HG03039 (cell line): ENCODE data around the gene FRYL.
"Not testable (repeated sequence)": the region's sequence is repeated elsewhere in the genome, so short reads cannot be mapped to it uniquely, and the experiment has no call there.

Experiments
- ATAC-seq: cut with Tn5 transposase; IDR thresholded peaks from one replicate; pipeline ENCODE4 v1.9.1; 2021; ENCODE audit warnings: mild to moderate bottlenecking, moderate library complexity; ENCODE audit not compliant: unreplicated experiment

FRYL gene

DNA sequence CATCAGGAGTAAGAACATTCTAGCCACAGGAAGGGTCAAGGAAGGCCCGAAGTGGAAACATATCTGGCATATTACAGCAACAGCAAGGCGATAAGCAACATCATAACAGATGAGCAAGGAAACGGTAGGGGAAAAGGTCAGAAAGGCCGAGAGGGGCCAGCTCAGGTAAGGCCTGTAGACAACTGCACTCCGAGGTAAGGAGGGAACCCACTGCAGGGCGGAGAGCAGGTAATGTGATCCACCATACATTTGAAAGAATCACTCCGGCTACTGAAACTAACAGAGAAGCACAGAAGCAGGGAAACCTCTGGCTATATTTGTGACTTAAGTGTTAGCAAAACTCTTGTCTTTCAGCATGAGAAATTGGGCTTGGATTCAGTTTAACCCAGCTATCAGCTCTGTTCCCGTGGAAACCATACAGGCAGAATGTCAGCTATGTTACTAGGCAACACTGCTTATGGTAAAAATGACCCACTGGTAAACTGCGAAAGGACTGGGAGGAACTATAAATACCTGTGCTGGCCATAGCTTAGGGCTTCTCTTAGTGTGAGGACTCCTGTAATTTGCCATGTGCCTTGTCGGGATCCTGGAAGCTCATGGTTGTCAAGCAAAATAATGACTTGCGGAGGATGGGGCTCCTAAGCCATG is 31.0 kb downstream of the FRYL start:
- ATAC-seq: no peak

DNA sequence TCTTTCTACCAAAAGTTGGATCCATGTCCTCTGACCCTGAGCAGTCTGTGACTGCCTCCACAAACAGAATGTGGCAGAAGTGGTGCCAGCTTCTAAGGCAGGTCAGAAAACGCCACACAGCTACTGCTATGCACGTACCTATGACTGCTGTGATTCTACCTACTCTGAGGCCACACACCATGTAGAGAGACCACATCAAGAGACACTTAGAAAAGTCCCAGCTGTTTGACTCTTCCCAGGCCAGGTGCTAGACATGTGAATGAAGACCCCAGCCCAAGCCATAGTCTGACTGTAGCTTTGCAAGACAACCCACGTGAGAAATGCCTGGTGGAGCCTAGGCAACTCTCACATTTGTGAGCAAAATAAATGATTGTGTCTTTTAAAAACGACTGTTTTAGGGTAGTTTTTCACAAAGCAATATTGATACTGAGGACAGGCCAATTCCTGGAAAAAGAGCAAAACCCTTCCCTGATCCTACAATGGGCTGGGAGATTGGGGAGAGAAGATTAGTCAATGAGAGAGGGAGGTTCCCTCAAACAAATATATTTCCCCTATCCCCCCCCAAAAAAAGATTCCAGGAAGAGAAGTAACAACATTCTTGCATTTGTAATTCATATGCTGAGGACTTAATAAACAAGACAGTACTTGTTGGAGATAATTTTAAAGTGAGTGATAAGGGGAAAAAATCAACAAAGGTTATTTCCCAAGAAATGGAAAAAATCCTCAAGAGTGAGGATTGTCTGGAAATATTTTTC is 33.3 kb downstream of the FRYL start:
- ATAC-seq: no peak

DNA sequence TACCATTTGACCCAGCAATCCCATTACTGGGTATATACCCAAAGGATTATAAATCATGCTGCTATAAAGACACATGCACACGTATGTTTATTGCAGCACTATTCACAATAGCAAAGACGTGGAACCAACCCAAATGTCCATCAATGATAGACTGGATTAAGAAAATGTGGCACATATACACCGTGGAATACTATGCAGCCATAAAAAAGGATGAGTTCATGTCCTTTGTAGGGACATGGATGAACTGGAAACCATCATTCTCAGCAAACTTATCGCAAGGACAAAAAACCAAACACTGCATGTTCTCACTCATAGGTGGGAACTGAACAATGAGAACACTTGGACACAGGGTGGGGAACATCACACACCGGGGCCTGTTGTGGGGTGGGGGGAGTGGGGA is 34.9 kb downstream of the FRYL start:
- not testable (repeated sequence) for ATAC-seq

DNA sequence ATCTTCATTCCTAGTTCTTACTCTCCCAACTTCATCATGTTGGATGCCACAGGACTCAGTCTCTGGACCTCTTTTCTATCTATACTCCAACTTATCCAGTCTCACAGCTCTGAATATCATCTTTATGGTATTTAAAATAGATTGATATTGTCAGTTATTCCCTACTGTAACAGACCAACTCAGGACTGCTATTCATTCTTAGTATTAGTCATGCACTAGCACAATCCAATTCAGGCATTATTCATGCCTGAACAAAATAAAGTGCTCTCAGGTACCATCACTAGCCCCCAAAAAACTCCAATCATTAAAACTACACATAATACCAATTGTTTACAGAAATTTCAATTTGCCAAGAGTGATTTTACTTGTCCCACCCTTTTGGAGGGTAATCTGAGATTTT is 37.7 kb downstream of the FRYL start:
- no peak for ATAC-seq

DNA sequence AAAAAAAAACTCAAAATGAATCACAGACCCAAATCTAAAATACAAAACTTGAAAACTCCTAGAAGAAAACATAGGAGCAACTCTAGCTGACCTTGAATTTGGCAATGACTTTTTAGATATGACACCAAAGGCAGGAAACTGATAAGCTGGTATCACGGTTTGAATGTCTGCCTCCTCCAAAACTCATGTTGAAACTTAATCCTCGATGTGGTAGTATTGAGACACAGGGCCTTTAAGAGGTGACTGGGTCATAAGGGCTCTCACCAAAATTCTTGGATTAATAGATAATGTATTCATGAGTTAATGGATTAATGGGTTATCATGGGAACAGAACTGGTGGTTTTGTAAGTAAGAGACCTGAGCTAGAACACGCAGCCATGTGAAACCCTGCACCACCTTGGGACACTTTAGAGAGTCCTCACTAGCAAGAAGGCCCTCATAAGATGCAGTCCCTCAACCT is 40.5 kb downstream of the FRYL start:
- ATAC-seq: peak; percentile 48

DNA sequence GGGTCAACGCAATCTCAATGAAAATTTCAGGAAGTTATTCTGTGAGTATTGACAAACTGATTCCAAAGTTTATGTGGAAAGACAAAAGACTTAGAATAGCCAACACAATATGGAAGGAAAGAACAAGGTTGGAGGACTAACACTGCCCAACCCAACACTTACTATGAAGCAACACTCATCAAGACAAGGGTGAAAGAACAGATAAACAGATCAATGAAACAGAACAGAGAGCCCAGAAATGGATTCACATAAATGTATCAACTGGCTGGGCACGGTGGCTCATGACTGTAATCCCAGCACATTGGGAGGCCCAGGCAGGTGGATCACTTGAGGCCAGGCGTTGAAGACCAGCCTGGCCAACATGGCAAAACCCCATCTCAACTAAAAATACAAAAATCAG is 41.2 kb downstream of the FRYL start:
- no peak for ATAC-seq

DNA sequence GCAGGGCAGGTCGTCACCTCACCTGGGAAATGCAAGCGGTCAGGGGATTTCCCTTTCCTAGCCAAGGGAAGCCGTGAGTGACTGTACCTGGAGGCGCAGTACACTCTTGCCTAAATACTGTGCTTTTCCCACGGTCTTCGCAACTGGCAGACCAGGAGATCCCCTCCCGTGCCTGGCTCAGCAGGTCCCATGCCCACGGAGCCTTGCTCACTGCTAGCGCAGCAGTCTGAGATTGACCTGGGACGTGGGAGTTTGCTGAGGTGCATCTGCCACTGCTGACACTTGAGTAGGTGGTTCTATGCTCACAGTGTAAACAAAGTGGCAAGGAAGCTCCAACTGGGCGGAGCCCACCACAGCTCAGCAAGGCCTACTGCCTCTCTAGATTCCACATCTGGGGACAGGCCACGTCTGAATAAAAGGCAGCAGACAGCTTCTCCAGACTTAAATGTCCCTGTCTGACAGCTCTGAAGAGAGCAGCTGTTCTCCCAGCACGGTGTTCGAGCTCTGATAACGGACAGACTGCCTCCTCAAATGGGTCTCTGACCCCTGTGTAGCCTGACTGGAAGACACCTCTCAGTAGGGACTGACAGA is 51.1 kb downstream of the FRYL start:
- ATAC-seq: not testable (repeated sequence)

DNA sequence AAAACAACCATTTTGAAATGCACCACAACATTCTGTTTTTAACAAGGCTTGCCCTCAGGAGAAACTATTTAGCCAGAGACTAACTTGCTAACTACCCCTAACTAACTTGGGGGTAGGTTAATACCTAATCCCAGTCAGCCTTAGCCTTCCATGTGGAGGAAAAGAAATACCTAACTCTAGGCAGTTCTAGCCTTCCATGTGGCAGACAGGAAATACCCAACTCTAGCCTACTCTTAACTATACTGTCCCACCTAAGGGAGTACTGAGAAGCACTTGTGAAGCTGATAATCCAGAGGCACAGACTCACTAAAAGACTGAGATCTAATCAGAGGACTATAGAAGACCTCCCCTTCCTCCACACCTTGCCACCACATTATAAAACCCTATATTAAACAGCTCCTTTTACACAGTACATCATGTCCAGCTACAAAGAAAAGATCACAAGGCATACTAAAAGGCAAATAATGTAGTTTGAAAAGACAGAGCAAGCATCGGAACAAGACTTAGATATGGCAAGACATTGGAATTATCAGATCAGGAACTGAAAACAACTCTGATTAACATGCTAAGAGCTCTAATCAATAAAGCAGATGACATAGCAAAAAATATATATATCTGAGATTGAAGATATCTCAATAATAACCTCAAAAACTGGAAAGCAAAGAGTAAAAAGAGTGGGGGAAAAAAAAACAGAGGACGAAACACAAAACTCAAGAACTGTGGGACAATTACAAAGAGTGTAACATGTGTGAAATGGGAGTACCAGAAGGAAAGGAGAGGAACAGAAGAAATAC is 52.2 kb downstream of the FRYL start:
- no peak for ATAC-seq

DNA sequence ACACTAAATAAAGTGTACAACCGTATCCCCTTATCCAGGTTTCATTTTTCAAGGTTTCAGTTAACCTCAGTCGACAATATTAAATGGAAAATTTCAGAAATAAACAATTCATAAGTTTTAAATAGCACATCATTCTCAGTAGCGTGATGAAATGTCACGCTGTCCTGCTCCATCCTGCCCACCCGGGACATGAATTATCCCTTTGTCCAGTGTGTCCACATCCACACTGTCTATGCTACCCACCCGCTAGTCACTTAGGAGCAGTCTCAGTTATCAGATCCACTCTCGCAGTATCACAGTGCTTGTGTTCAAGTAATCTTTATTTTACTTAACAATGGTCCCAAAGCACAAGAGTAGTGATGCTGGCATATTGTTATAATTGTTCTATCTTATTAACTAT is 54.7 kb downstream of the FRYL start:
- ATAC-seq: no peak

DNA sequence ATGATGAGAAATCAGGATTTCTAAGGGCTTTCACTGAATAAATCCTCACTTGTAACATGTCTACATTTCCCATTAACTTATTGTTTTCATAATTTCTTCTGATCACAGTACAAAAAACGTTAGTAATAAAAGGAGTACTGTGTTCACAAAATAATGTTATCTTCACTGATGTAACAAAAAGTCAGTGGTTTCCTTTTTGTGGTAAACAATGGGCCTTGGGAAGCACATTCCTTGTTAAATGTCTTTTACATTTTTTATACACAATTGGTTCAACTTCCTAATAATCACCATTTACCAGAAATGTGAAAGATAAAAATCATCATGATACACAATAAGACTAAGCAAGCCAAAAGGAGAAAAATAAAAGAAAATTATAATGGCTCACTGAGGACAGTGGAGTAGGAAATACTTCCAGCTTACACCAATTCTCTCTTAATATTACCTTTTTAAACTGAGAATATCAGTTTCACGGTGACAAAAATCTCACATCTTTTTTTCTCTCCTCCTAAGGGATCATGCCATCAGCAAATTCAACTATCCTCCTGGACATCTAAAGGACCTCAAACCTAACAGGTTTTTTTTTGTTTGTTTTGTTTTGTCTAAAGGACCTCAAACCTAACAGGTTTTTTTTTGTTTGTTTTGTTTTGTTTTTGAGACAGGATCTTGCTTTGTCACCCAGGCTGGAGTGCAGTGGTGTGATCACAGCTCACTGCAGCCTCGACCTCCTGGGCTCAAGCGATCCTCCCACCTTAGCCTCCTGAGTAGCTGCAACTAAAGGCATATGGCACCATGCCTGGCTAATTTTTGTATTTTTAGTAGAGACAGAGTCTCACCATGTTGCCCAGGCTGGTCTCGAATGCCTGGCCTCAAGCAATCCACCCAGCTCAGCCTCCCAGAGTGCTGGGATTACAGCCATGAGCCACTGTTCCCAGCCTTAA is 57.3 kb downstream of the FRYL start:
- ATAC-seq: no peak

DNA sequence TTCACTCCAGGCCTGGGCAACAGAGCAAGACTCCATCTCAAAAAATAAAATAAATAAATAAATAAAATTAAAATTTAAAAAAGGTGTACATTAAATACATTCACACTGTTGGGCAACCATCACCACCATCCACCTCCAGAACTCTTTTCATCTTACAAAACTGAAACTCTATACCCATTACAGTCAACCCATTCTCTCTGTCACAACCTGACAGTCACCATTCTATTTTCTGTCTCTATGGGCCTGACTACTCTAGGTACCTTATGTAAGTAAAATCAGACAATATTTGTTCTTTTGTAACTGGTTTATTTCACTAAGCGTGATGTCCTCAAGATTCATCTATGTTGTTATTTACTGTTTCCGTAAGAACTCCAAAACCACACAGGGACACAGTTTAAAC is 59.6 kb downstream of the FRYL start:
- ATAC-seq: no peak

DNA sequence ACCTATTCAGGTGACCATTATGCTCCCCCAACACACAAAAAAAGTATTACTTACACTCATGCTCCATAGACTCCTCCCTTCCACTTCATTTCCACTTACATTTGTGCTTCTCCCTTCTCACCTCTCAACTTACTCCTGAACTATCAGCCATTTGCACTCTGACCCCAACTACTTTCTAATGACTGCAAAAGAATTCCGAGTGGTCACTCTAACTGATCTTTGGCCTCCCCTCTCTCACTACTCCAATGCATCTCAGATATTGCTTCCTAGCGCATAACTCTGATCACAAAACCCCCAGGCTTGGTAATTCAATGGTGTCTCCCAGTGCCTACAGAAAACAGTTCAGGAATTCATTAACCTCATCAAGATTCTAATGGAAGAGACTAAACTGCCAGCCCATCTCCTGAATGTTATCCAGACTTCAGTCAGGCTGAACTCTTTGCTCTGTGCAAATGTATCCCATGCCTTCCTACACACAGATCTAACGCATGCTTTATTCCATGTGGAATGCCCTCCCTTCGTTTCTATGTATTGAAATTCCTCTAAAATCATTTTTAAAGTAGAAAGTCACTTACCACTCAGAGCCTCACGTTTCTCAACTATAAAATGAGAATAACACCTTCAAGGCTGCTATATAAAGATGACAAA is 61.1 kb downstream of the FRYL start:
- no peak for ATAC-seq

DNA sequence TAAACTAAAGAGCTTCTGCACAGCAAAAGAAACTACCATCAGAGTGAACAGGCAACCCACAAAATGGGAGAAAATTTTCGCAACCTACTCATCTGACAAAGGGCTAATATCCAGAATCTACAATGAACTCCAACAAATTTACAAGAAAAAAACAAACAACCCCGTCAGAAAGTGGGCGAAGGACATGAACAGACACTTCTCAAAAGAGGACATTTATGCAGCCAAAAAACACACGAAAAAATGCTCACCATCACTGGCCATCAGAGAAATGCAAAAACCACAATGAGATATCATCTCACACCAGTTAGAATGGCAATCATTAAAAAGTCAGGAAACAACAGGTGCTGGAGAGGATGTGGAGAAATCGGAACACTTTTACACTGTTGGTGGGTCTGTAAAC is 63.8 kb downstream of the FRYL start:
- ATAC-seq: not testable (repeated sequence)

DNA sequence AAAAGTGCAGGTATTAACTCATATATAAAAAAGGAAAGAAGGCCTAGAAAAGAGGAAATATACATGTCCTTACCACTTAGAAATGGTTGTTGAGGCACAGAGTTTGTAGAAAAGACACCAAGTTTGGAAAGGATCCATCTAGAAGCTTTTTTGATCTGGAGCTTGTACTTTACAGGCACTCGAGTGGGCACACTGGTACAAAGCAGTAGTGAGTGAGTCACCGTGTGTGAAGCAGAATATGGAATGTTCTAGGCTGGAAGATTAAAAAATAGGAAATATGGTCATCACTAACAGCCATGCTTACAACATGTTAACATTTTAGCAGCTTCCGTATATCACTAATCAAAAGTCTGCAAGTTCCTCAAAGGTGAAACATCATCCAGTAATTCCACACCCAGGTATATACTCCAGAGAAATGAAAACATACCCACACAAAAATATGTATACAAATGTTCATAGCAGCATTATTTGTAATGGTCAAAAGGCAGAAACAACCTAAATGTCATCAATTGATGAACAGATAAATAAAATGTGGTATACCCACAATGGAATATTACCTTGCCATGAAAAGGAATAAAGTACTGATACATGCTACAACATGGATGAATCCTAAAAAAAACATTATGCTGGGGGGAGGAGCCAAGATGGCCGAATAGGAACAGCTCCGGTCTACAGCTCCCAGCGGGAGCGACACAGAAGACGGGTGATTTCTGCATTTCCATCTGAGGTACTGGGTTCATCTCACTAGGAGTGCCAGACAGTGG is 69.5 kb downstream of the FRYL start:
- no peak for ATAC-seq

DNA sequence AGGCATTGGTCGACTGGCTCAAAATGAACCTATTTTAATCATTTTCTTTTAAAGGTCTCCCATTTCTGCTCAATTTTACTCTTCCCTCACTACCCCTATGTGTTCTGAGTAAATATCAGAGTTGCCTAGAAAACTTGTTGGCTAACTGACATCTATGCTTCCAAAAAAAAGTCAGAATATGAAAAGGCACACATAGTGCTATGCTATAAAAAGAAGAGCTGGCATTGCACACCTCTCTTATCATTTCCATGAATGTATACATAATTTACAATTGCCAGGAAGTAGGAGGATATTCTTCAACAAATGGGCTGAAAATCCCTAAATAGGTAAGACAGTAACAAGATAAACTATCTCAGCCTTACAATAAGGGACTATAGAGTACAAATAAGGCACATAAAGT is 70.2 kb downstream of the FRYL start:
- ATAC-seq: no peak

DNA sequence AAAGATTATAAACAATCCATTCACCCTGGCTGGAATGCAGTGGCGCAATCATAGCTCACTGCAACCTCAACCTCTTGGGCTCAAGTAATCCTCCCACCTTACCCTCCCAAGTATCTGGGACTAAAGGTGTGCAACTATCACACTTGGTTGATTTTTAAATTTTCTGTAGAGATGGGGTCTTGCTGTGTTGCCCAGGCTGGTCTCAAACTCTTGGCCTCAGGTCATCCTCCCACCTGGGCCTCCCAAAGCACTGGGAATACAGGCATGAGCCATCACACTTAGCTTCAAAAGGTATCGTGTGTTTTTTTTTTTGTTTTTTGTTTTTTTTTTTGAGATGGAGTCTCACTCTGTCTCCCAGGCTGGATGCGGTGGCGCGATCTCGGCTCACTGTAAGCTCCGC is 71.5 kb downstream of the FRYL start:
- ATAC-seq: no peak

DNA sequence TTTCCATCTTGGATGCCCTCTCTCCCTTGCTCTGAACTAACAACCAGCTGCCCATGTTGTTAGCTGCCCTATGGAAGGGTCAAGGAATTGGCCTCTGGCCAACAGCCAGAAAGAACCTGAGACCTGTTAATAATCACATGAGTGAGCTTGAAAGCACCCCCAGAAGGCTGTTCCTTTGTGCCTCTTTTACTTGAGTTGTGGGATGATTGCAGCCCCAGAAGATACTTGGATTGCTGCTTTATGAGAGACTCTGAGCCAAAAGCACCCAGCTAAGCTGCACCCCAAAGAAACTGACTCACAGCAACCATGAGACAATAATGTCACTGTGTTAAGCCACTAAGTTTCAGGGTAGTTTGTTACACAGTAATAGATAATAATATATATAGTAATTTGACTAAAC is 73.3 kb downstream of the FRYL start:
- ATAC-seq: no peak

DNA sequence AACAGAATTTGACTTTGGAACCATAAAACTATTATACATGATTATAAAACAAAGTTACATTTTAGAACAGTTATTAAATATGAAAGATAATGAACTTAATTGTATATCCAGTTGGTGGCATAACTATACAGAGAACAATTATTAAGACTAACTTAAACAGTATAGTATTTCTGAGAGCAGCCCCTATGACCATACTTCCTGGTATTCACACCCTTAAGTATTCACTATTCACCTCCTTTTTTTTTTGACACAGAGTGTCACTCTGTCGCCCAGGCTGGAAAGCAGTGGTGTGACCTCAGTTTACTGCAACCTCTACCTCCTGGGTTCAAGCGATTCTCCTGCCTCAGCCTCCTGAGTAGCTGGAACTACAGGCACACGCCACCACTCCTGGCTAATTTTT is 74.5 kb downstream of the FRYL start:
- no peak for ATAC-seq
